Trophoblast cell (in vitro differentiated cells and primary cell): ENCODE results near the gene SLC16A2.

Source experiments
- DNase-seq, 2 donors: peaks; one replicate each; pipeline ENCODE4 v3.0.0-alpha.2; 2016
- H2AFZ ChIP-seq: 2 replicates; pipeline ENCODE4 v1.6.1; 2013; ENCODE audit warnings: low read length, moderate library complexity, mild to moderate bottlenecking; ENCODE audit not compliant: insufficient read depth, poor library complexity
- H2AK5ac ChIP-seq: 2 replicates; pipeline ENCODE4 v1.6.1; 2013; ENCODE audit warnings: mild to moderate bottlenecking, low read length
- H2BK120ac ChIP-seq: 2 replicates; pipeline ENCODE4 v1.6.1; 2013; ENCODE audit warnings: low read length, mild to moderate bottlenecking, moderate library complexity; ENCODE audit not compliant: insufficient read depth, poor library complexity
- H2BK12ac ChIP-seq: 2 replicates; pipeline ENCODE4 v1.6.1; 2013; ENCODE audit warnings: mild to moderate bottlenecking, low read length, moderate library complexity
- H2BK5ac ChIP-seq: 2 replicates; pipeline ENCODE4 v1.6.1; 2013; ENCODE audit warnings: low read length, low read depth, moderate library complexity, mild to moderate bottlenecking; ENCODE audit not compliant: poor library complexity
- H3K14ac ChIP-seq: 2 replicates; pipeline ENCODE4 v1.6.1; 2013; ENCODE audit warnings: mild to moderate bottlenecking, low read length
- H3K18ac ChIP-seq: 2 replicates; pipeline ENCODE4 v1.6.1; 2013; ENCODE audit warnings: mild to moderate bottlenecking, low read length
- H3K23ac ChIP-seq: 2 replicates; pipeline ENCODE4 v1.6.1; 2013; ENCODE audit warnings: low read length
- H3K27ac ChIP-seq: 2 replicates; pipeline ENCODE4 v1.5.1; 2013; ENCODE audit warnings: low read depth, mild to moderate bottlenecking, inconsistent platforms, low read length, moderate library complexity
- H3K27me3 ChIP-seq: 2 replicates; pipeline ENCODE4 v1.6.1; 2013; ENCODE audit warnings: inconsistent platforms, mild to moderate bottlenecking, low read length, moderate library complexity; ENCODE audit not compliant: insufficient read depth
- H3K36me3 ChIP-seq, 2 experiments: 1 replicate in 1 of 2; 2 replicates in 1 of 2; pipeline ENCODE4 v1.6.1; 2013; ENCODE audit warnings: low read length in 2 of 2, mild to moderate bottlenecking in 2 of 2, moderate library complexity in 1 of 2; ENCODE audit not compliant: insufficient read depth in 2 of 2, control insufficient read depth in 1 of 2
- H3K4ac ChIP-seq: 2 replicates; pipeline ENCODE4 v1.6.1; 2013; ENCODE audit warnings: low read depth, mild to moderate bottlenecking, low read length, moderate library complexity
- H3K4me1 ChIP-seq, 2 experiments: 1 replicate in 1 of 2; 2 replicates in 1 of 2; pipeline ENCODE4 v1.6.1; 2013; ENCODE audit warnings: low read length in 2 of 2, mild to moderate bottlenecking in 2 of 2, moderate library complexity in 1 of 2; ENCODE audit not compliant: insufficient read depth in 2 of 2, control insufficient read depth in 1 of 2
- H3K4me2 ChIP-seq: 2 replicates; pipeline ENCODE4 v1.6.1; 2013; ENCODE audit warnings: inconsistent platforms, mild to moderate bottlenecking, low read length, moderate library complexity
- H3K4me3 ChIP-seq: 2 replicates; pipeline ENCODE4 v1.5.1; 2013; ENCODE audit warnings: mild to moderate bottlenecking, low read depth, low read length, inconsistent platforms
- H3K79me1 ChIP-seq: one replicate; pipeline ENCODE4 v1.6.1; 2013; ENCODE audit warnings: low read length
- H3K79me2 ChIP-seq: 2 replicates; pipeline ENCODE4 v1.6.1; 2013; ENCODE audit warnings: low read length, mild to moderate bottlenecking; ENCODE audit not compliant: control insufficient read depth, insufficient read depth, poor library complexity
- H3K9ac ChIP-seq: 2 replicates; pipeline ENCODE4 v1.6.1; 2013; ENCODE audit warnings: mild to moderate bottlenecking, low read length
- H3K9me3 ChIP-seq: 2 replicates; pipeline ENCODE4 v1.6.1; 2013; ENCODE audit warnings: low read depth, mild to moderate bottlenecking, control low read depth, inconsistent platforms, low read length; ENCODE audit not compliant: insufficient read depth
- H4K12ac ChIP-seq: 2 replicates; pipeline ENCODE4 v1.6.1; 2013; ENCODE audit warnings: low read depth, mild to moderate bottlenecking, low read length, moderate library complexity
- H4K8ac ChIP-seq: 2 replicates; pipeline ENCODE4 v1.6.1; 2013; ENCODE audit warnings: low read depth, mild to moderate bottlenecking, low read length, moderate library complexity
- H4K91ac ChIP-seq: one replicate; pipeline ENCODE4 v1.6.1; 2013; ENCODE audit warnings: low read depth, mild to moderate bottlenecking, low read length, moderate library complexity
- WGBS: extraction: QIAGEN DNeasy Blood & Tissue Kit; methylation state at CpG from one replicate; pipeline ENCODE4 v1.1.7; 2013; ENCODE audit warnings: missing lambda C conversion rate; ENCODE audit not compliant: insufficient read length, insufficient coverage; ENCODE audit errors: extremely low coverage; 5-methylcytosine and 5-hydroxymethylcytosine counted together

SLC16A2 gene

DNA sequence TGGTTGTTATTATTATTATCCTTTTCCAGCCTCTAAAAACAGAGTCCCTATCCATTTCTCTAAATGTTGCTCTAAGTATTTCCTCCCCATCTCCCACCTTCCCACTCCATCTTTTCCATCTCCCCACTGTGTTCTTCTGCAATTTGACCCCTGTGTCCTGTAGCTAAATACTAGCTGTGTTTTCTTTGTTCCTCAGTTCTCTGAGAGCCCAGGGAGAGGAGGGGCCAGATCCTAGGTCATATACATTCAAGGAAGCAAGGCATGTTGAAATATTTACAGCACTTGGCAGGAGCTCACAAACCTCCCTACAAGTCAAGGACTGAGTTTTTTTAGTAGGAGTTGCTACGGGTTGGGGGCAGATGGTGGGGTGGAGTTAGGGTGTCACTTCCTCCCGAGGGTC lies 10.5 kb downstream of the SLC16A2 start:
- no peaks in the 10 kb centered on the region for H3K79me2 ChIP-seq
- no peak overlapping the region for H3K4me3 ChIP-seq

DNA sequence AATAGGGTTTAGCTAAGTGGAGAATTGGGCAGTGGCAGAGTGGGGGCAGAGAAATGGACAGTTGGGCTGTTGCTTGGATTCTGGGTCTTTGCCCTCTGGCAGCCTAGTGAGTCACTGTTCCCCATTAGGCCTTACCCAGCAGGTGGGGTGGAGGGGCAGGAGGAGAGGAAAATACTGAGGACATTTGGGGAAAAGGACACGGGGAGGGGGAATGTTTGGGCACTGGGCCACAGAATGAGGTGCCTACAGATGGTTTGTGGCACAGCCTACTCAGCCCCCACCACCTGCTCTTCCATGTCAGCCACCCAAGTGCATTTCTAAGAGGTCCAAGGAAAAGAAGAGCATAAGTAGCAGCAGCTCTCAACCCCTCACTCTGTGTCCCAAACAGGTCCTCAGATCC lies 13.0 kb downstream of the SLC16A2 start:
- no peak overlapping the region for H4K12ac ChIP-seq
- H2BK5ac ChIP-seq, result no peak overlapping the region
- WGBS, result no CpG with 5 or more reads among the region's 1 CpG
- H3K4me1 ChIP-seq, result peaks cover 4 to 5% of the 10 kb centered on the region in 2 experiments
- no peak overlapping the region for H3K23ac ChIP-seq
- no peak overlapping the region for H2AK5ac ChIP-seq
- H3K36me3 ChIP-seq, result no peaks in the 10 kb centered on the region
- H2AFZ ChIP-seq, result no peak overlapping the region
- no peak overlapping the region for H3K9ac ChIP-seq
- no peak overlapping the region for H2BK120ac ChIP-seq
- no peak for DNase-seq
- H3K79me2 ChIP-seq, result no peaks in the 10 kb centered on the region
- H2BK12ac ChIP-seq, result no peak overlapping the region
- H3K4ac ChIP-seq, result no peak overlapping the region
- no peak overlapping the region for H4K91ac ChIP-seq
- no peak overlapping the region for H3K4me2 ChIP-seq
- H3K27ac ChIP-seq, result no peak overlapping the region
- no peak overlapping the region for H4K8ac ChIP-seq
- no peak overlapping the region for H3K4me3 ChIP-seq
- H3K27me3 ChIP-seq, result no peaks in the 10 kb centered on the region
- no peaks in the 10 kb centered on the region for H3K79me1 ChIP-seq
- no peaks in the 10 kb centered on the region for H3K9me3 ChIP-seq
- H3K18ac ChIP-seq, result no peak overlapping the region
- H3K14ac ChIP-seq, result no peak overlapping the region

More for the DNA sequence above, 10.5 kb downstream of the SLC16A2 start:
- no peak overlapping the region for H3K4me2 ChIP-seq
- H2BK120ac ChIP-seq, result no peak overlapping the region
- H3K27ac ChIP-seq, result no peak overlapping the region
- no peak overlapping the region for H4K12ac ChIP-seq
- no peak overlapping the region for H3K18ac ChIP-seq
- H3K23ac ChIP-seq, result no peak overlapping the region
- no peak overlapping the region for H3K9ac ChIP-seq
- H3K27me3 ChIP-seq, result no peaks in the 10 kb centered on the region
- H3K4me1 ChIP-seq, result peaks cover 0 to under 1% of the 10 kb centered on the region in 2 experiments
- no peaks in the 10 kb centered on the region for H3K36me3 ChIP-seq
- WGBS, result no CpG with 5 or more reads among the region's 2 CpGs
- no peak overlapping the region for H3K4ac ChIP-seq
- H3K14ac ChIP-seq, result no peak overlapping the region
- no peak overlapping the region for H2AK5ac ChIP-seq
- H3K79me1 ChIP-seq, result no peaks in the 10 kb centered on the region
- no peak overlapping the region for H4K8ac ChIP-seq
- no peak overlapping the region for H2BK5ac ChIP-seq
- H2BK12ac ChIP-seq, result no peak overlapping the region
- H3K9me3 ChIP-seq, result no peaks in the 10 kb centered on the region
- H4K91ac ChIP-seq, result no peak overlapping the region
- H2AFZ ChIP-seq, result no peak overlapping the region
- no peak for DNase-seq

DNA sequence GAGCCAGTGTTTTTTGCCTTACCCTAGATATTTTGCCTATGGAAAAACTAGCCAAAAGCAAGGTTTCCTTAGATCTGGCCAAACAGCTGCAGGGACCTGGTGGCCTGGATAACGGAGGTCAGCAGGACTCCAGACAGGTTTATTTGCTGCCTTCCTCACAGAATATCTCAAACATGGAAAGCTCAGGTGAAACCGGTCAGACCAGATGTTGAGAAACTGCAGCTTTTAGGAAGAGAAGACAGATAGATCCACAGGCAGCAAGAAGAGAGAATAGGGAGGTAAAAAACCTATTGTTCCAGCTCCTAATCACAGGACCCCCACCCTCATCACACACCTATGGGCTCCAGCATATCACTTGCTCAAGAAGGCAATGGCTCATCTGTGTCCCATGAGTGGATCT lies 16.2 kb downstream of the SLC16A2 start:
- Histone ChIP-seq H3K79me1 (no peaks in the 10 kb centered on the region), H2BK5ac (no peak overlapping the region), H3K79me2 (no peaks in the 10 kb centered on the region), H4K12ac (no peak overlapping the region), H2AFZ (no peak overlapping the region), H3K36me3 (no peaks in the 10 kb centered on the region), H3K18ac (no peak overlapping the region), H4K8ac (no peak overlapping the region), H3K27ac (no peak overlapping the region), H3K9me3 (no peaks in the 10 kb centered on the region), H4K91ac (no peak overlapping the region), H3K4me1 (peaks cover 4 to 5% of the 10 kb centered on the region in 2 experiments), H2AK5ac (no peak overlapping the region), H3K4ac (no peak overlapping the region), H3K4me2 (no peak overlapping the region), H3K27me3 (no peaks in the 10 kb centered on the region), H2BK120ac (no peak overlapping the region), H3K9ac (no peak overlapping the region), H3K4me3 (no peak overlapping the region), H3K14ac (no peak overlapping the region), H3K23ac (no peak overlapping the region), H2BK12ac (no peak overlapping the region)
- no CpG with 5 or more reads among the region's 2 CpGs for WGBS
- peak; percentile 56 to 71 for DNase-seq

DNA sequence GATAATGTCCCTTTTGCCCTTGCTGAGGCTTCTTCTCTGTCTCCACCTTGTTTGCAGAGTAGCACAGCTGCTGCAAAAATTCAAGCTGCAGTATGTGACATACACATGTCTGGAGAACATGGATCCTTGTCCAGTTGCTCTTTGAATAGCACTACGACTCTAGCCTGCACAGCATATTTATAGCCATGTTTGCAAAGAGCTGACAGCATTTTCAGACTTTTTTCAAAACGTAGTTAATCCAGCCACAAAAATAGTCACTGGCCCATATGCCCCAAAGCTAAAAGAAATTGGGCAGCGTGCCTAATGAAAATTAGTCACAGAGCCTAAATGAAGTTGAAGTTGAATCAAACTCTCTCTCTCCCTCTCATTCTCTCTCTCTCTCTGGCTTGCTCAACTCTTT lies 17.5 kb downstream of the SLC16A2 start:
- Histone ChIP-seq H2BK12ac (no peak overlapping the region), H2AK5ac (no peak overlapping the region), H3K23ac (no peak overlapping the region), H2AFZ (no peak overlapping the region), H3K9me3 (no peaks in the 10 kb centered on the region), H3K4me1 (peaks cover 4 to 7% of the 10 kb centered on the region in 2 experiments), H3K36me3 (no peaks in the 10 kb centered on the region), H3K4me2 (no peak overlapping the region), H3K4ac (no peak overlapping the region), H3K79me1 (no peaks in the 10 kb centered on the region), H4K12ac (no peak overlapping the region), H3K9ac (no peak overlapping the region), H3K14ac (no peak overlapping the region), H3K27ac (no peak overlapping the region), H3K79me2 (no peaks in the 10 kb centered on the region), H4K8ac (no peak overlapping the region), H3K4me3 (no peak overlapping the region), H3K27me3 (no peaks in the 10 kb centered on the region), H3K18ac (no peak overlapping the region), H4K91ac (no peak overlapping the region), H2BK5ac (no peak overlapping the region), H2BK120ac (no peak overlapping the region)
- whole genome bisulfite sequencing, result no CpG with 5 or more reads among the region's 3 CpGs
- DNase-seq, result no peak
